HepG2 (cell line): ENCODE results near the gene BLVRA. TPM values are rescaled to one million over a fixed set of nuclear protein-coding genes. Genes with fewer than 3 reads are reported as not detected.
A peak's percentile ranks its signal among the peaks of the same experiment; 100 is the strongest.

Experiments
- DDIT3 ChIP-seq: sonication (generic); formaldehyde crosslinking; IDR thresholded peaks from 2 replicates; pipeline ENCODE4 v1.4.0; 2020; ENCODE audit warnings: mild to moderate bottlenecking, missing genetic modification reagents
- DMAP1 ChIP-seq: IDR thresholded peaks from 2 replicates; pipeline ENCODE4 v1.6.1; 2016
- DNMT1 ChIP-seq: sonication (generic); formaldehyde crosslinking; IDR thresholded peaks from 2 replicates; pipeline ENCODE4 v1.5.1; 2020; ENCODE audit warnings: mild to moderate bottlenecking, missing genetic modification reagents
- GABPB1 ChIP-seq: IDR thresholded peaks from 2 replicates; pipeline ENCODE4 v1.6.1; 2016; ENCODE audit warnings: mild to moderate bottlenecking, missing genetic modification reagents, moderate library complexity, missing compliant biosample characterization
- HNF4A ChIP-seq: sonication (generic); formaldehyde crosslinking; IDR thresholded peaks from 2 replicates; pipeline ENCODE4 v1.4.0; 2020; ENCODE audit warnings: missing genetic modification reagents
- KDM4B ChIP-seq: sonication (generic); formaldehyde crosslinking; IDR thresholded peaks from 2 replicates; pipeline ENCODE4 v1.4.0; 2020; ENCODE audit warnings: missing genetic modification reagents
- KDM5A ChIP-seq: fragments of 200-600 bp; sonication (generic); IDR thresholded peaks from 2 replicates; pipeline ENCODE4 v1.7.0; 2018; ENCODE audit warnings: antibody characterized with exemption, mild to moderate bottlenecking, low read length, borderline replicate concordance
- MED8 ChIP-seq: sonication (generic); formaldehyde crosslinking; IDR thresholded peaks from 2 replicates; pipeline ENCODE4 v1.8.1; 2023; ENCODE audit warnings: mild to moderate bottlenecking, missing genetic modification reagents; ENCODE audit not compliant: insufficient replicate concordance
- NR3C1 ChIP-seq: sonication (generic); formaldehyde crosslinking; IDR thresholded peaks from 2 replicates; pipeline ENCODE4 v1.4.0; 2020; ENCODE audit warnings: missing genetic modification reagents
- POLR2AphosphoS2 ChIP-seq: IDR thresholded peaks from 2 replicates; pipeline ENCODE4 v1.6.1; 2011; ENCODE audit warnings: low read depth, low read length, improper control_type of control experiment
- SALL1 ChIP-seq: sonication (generic); formaldehyde crosslinking; IDR thresholded peaks from 2 replicates; pipeline ENCODE4 v1.8.0; 2022; ENCODE audit warnings: mild to moderate bottlenecking, missing genetic modification reagents
- SKIL ChIP-seq: sonication (generic); formaldehyde crosslinking; IDR thresholded peaks from 2 replicates; pipeline ENCODE4 v1.8.0; 2022; ENCODE audit warnings: missing genetic modification reagents, mild to moderate bottlenecking, moderate library complexity, borderline replicate concordance
- SSRP1 ChIP-seq: IDR thresholded peaks from 2 replicates; pipeline ENCODE4 v1.6.1; 2016; ENCODE audit warnings: control low read depth
- ZNF143 ChIP-seq: sonication (generic); formaldehyde crosslinking; IDR thresholded peaks from 2 replicates; pipeline ENCODE4 v1.4.0; 2020; ENCODE audit warnings: missing genetic modification reagents
- ZNF33B ChIP-seq: sonication (generic); formaldehyde crosslinking; IDR thresholded peaks from 2 replicates; pipeline ENCODE4 v1.5.1; 2020; ENCODE audit warnings: mild to moderate bottlenecking, missing genetic modification reagents
- ZNF343 ChIP-seq: sonication (generic); formaldehyde crosslinking; IDR thresholded peaks from 2 replicates; pipeline ENCODE4 v1.4.0; 2020; ENCODE audit warnings: mild to moderate bottlenecking, missing genetic modification reagents
- ZNF367 ChIP-seq: sonication (generic); formaldehyde crosslinking; IDR thresholded peaks from 2 replicates; pipeline ENCODE4 v1.4.0; 2020; ENCODE audit warnings: missing genetic modification reagents, borderline replicate concordance
- ZNF530 ChIP-seq: sonication (generic); formaldehyde crosslinking; IDR thresholded peaks from 2 replicates; pipeline ENCODE4 v1.5.0; 2020; ENCODE audit warnings: low read depth, mild to moderate bottlenecking, missing genetic modification reagents
- ZNF597 ChIP-seq: sonication (generic); formaldehyde crosslinking; IDR thresholded peaks from 2 replicates; pipeline ENCODE4 v1.5.0; 2020; ENCODE audit warnings: missing genetic modification reagents
- ZNF891 ChIP-seq: sonication (generic); formaldehyde crosslinking; IDR thresholded peaks from 2 replicates; pipeline ENCODE4 v1.5.0; 2020; ENCODE audit warnings: mild to moderate bottlenecking, missing genetic modification reagents
- polyA plus RNA-seq, 8 experiments: library from polyadenylated mRNA; depleted of rRNA in 3 of 8; stranded (reverse) in 7 of 8; unstranded in 1 of 8; fragments of >200 nt; fragmentation: Illumina TruSeq in 4 of 8; extraction: Trizol in 4 of 8; gene quantifications; 2 replicates each; pipeline versions ENCODE4 v1.2.1 to v1.2.3, GENCODE V29; 2011 to 2016; ENCODE audit warnings: low read depth in 4 of 8, missing spikeins in 1 of 8, mixed read lengths in 1 of 8; ENCODE audit not compliant: insufficient read depth in 1 of 8
- total RNA-seq, 5 experiments: library from RNA; depleted of rRNA; stranded (reverse); fragments of >200 nt; fragmentation: Illumina TruSeq; extraction: Trizol; gene quantifications; 2 replicates each; pipeline ENCODE4 v1.2.3, GENCODE V29; 2016; ENCODE audit warnings: low read depth in 1 of 5
- TF ChIP-seq, protein P1 (sequence below): IDR thresholded peaks from 2 replicates; pipeline ENCODE4 v1.6.1; 2016; ENCODE audit warnings: low read depth
- TF ChIP-seq, protein P2 (sequence below): sonication (generic); formaldehyde crosslinking; IDR thresholded peaks from 2 replicates; pipeline ENCODE4 v1.4.0; 2020; ENCODE audit warnings: missing genetic modification reagents, borderline replicate concordance
- TF ChIP-seq, protein P3 (sequence below): sonication (generic); formaldehyde crosslinking; IDR thresholded peaks from 2 replicates; pipeline ENCODE4 v1.5.1; 2020; ENCODE audit warnings: missing genetic modification reagents, mild to moderate bottlenecking, borderline replicate concordance

BLVRA gene
- total and polyA plus RNA-seq, 2 of the 13 experiments (the other 11 are each of a cell fraction or from before 2014, with no cell fraction given), result 39.2 to 64.2 TPM

DNA sequence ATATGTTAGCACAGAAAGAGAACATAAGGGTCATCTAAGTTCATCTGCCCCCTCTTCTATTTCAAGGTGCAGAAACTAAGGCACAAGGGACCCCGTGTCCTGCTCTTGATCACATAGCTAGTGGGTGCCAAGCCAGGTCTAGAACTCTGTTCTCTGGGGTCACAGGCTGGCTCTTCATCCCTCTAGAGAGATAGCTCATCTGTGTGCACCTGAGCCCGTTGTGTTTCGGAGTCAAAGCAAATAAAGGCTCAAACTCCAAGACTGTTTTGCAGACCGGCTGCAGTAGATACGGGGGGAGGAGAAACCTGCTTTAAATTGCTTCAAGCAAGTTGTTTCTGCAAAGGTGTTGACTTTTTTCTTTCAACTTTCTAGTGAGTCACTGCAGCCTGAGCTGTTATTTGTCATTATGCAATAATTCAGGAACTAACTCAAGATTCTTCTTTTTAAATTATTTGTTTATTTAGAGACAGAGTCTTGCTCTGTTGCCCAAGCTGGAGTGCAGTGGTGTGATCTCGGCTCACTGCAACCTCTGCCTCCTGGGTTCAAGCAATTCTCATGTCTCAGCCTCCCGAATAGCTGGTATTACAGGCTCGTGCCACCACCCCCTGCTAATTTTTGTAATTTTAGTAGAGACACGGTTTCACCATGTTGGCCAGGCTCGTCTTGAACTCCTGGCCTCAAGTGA lies 6.5 kb downstream of the BLVRA start (continued):
- TF ChIP-seq ZNF367 (no peak), HNF4A (peak; percentile 57), NR3C1 (CRISPR knock-in tag) (no peak), GABPB1 (CRISPR knock-in tag) (no peak), POLR2AphosphoS2 (no peak), ZNF891 (CRISPR knock-in tag) (no peak), ZNF143 (CRISPR knock-in tag) (no peak), KDM5A (no peak), KDM4B (CRISPR knock-in tag) (no peak), DNMT1 (CRISPR knock-in tag) (no peak), SKIL (no peak), SSRP1 (CRISPR knock-in tag) (0 out of 2 replicates have a peak, but pooled peaks have one; percentile 24), ZNF33B (CRISPR knock-in tag) (no peak), DDIT3 (CRISPR knock-in tag) (no peak), MED8 (CRISPR knock-in tag) (no peak), SALL1 (CRISPR knock-in tag) (peak; percentile 60), ZNF597 (CRISPR knock-in tag) (no peak), ZNF530 (CRISPR knock-in tag) (no peak), ZNF343 (CRISPR knock-in tag) (no peak), DMAP1 (CRISPR knock-in tag) (no peak)
- TF ChIP-seq, protein P1, sequence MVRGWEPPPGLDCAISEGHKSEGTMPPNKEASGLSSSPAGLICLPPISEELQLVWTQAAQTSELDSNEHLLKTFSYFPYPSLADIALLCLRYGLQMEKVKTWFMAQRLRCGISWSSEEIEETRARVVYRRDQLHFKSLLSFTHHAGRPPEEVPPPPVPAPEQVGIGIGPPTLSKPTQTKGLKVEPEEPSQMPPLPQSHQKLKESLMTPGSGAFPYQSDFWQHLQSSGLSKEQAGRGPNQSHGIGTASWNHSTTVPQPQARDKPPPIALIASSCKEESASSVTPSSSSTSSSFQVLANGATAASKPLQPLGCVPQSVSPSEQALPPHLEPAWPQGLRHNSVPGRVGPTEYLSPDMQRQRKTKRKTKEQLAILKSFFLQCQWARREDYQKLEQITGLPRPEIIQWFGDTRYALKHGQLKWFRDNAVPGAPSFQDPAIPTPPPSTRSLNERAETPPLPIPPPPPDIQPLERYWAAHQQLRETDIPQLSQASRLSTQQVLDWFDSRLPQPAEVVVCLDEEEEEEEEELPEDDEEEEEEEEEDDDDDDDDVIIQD, result no peak; the same call in 1 of the 2 replicates
- TF ChIP-seq, protein P2, sequence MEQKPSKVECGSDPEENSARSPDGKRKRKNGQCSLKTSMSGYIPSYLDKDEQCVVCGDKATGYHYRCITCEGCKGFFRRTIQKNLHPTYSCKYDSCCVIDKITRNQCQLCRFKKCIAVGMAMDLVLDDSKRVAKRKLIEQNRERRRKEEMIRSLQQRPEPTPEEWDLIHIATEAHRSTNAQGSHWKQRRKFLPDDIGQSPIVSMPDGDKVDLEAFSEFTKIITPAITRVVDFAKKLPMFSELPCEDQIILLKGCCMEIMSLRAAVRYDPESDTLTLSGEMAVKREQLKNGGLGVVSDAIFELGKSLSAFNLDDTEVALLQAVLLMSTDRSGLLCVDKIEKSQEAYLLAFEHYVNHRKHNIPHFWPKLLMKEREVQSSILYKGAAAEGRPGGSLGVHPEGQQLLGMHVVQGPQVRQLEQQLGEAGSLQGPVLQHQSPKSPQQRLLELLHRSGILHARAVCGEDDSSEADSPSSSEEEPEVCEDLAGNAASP (CRISPR knock-in tag), result no peak; the same call in 1 of the 2 replicates
- TF ChIP-seq, protein P3, sequence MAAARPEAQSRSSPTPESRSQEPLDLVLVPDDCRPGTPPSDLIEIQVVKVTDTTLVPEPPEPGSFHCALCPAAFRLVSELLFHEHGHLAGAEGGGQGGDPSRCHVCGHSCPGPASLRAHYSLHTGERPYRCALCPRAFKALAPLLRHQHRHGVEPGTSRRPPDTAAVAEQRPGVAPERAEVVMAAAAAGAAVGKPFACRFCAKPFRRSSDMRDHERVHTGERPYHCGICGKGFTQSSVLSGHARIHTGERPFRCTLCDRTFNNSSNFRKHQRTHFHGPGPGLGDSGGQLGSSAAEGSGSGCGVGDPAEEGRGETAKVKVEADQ, result no peak
